T-helper 22 cell (primary cell): Measurements from ENCODE around the gene AKAP13.

Source experiments
- DNase-seq: peaks from one replicate; pipeline ENCODE4 v3.0.0-alpha.2; 2020; ENCODE audit warnings: low read depth

AKAP13 gene

DNA sequence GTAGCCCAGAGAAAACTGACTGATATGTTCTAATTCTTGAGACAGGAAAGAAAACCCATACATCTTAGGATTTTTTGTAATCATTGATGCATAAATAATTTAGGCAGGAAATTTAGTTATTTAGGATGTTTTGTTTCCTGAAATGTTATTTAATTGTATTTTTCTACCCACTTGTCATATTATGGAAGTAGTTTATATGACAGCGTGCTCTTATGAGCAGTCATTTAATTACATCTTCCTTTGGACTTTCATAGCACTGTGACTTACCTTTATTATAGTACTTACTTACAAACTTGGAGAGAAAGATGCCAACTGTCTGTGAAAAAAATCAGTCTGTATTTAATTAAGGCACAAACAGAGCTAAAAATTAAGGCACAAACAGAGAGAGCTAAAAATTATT, 65.0 kb downstream of the AKAP13 start:
- no peak for DNase-seq

DNA sequence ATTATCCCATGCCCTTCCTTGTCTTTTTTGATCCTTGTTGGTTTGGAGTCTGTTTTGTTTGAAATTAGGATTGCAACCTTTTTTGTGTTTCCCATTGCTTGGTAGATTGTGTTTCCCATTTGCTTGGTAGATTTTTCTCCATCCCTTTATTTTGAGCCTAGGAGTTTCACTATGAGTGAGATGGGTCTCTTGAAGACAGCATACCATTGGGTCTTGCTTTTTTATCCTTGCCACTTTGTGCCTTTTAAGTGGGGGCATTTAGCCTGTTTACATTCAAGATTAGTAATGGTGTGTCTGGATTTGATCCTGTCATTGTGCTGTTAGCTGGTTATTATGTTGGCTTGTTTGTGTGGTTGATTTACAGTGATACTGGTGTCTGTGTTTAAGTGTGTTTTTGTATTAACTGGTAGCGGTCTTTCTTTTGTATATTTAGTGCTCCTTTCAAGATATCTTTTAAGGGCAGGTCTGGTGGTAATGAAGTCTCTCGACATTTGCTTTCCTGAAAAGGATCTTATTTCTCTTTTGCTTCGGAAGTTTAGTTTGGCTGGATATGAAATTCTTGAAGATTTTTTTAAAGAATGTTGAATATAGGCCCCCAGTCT, 70.8 kb downstream of the AKAP13 start:
- no peak for DNase-seq

DNA sequence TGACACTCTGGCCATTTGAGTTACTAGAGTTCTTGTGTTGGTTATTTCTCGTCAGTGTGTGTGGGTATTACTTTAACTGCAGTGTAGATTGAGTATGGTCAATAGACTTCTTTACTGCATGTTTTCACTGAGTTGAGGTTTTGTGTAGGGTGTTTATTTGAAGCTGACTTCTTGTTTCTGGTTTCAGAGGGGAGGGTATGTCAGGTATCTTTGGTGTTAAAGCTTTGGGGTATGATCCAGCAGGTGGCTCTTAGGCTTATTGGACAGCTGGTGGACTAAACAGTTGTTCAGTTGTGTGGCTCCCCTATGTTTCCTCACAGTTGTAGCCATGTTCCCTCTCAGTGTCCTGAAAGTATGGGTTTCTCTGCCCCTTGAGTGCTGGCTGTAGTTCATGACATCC, 72.0 kb downstream of the AKAP13 start:
- no peak for DNase-seq

DNA sequence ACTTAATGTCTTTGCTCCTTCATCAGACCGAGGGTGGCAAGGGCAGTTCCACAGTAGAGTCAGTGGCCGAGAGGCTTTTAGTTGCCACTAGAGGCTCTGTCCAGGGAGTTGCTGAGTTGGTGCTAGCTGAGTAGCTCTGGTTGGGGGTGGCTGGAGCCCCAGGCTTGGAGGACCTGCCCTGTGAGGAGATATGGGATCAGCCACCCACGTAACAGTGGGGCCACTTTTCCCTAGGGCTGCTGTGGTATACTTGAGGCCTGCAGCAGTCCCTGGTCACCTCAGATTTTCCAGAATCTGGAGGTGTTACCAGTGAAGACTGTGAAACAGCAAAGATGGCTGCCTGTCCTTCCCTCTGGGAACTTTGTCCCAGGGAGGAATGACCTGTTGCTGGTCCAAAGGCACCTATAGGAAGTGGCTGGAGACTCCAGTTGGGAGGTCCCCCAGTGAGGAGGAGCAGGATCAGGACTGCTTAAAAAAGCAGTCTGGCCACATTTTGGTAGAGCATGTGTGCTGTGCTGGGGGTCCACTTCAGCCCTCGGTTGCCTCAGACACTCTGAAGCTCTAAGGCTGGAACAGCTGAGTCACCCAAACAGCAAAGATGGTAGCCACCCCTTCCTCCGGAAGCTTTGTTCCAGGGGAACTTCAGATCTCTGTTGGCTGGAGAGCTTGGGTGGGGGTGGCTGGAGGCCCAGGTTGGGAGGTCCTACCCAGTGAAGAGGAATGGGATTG, 72.9 kb downstream of the AKAP13 start:
- DNase-seq, result no peak

DNA sequence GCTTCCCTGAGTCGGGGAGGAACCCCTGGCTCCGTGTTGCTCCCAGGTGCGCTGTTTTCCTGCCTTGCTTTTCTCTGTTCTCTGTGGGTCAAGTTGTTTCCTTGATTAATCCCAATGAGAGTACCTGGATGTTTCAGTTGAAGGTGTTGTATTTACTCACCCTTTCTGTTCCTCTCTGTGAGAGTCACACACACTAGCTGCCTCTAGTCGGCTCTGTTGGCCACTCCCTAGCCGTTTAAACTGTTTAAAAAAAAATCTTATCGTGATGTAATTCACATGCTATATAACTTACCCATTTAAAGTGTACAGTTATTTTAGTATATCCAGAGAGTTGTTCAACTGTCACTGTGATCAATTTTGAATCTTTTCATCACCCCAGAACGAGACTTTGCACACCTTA, 74.0 kb downstream of the AKAP13 start:
- no peak for DNase-seq

DNA sequence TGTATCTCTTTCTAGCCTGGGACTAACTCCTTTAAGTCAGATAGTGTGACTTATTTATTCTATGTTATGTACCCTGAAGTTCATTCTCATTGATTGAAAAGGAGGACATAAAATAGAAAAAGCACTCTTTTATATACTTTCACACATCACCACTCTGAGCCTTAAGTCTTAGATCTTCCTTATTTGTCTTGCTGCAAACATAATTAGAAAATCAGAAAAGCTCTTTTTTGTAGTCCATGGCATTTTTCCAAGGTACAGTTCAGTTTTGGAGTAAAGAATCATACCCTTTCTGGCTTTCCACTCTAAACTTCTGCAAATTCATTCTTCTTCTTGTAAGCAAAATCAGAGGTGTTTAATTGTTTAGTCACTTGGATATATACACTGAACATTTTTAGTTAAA, 75.5 kb downstream of the AKAP13 start:
- DNase-seq, result no peak

DNA sequence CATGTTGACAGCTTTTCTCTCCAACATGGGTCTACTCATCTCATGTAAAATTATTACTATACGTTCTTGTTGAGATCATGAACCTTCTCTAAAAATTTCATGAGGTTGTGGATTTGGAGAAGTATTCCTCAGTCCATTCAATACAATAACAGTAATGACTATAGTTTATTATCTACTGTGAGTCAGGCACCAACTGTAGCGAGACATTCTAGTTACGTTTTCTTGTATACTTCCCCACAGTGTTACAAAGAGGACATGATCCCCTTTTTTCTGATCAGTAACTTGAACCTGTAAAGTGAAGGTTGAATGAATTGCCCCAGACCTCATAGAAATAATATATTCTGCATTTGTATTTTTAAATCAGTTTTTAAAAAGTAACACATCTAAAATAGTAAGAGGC, 76.4 kb downstream of the AKAP13 start:
- no peak for DNase-seq

DNA sequence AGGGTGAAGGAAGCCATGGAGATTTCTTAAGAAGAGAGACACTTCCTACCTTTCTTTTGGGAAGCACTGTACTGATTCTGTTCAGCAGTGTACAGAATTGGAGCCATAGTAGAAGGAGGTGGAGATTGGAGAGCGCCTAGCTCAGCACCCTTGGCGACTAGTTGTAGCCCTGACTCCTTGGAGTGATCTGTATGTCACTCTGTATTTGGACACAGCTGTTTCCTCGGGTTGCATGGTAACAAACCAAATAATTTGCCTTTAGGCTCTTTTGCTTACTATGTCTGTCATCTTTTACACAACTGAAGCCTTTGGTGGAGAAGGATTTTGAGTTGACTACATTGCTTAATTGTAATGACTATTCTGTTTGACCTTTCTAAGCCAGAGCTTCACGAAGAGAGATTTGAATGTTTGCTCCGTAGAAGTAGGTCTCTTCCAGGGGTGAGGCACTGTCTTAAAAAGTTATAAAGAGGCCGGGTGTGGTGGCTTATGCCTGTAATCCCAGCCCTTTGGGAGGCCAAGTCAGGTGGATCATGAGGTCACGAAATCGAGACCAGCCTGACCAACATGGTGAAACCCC, 77.1 kb downstream of the AKAP13 start:
- DNase-seq, result no peak

DNA sequence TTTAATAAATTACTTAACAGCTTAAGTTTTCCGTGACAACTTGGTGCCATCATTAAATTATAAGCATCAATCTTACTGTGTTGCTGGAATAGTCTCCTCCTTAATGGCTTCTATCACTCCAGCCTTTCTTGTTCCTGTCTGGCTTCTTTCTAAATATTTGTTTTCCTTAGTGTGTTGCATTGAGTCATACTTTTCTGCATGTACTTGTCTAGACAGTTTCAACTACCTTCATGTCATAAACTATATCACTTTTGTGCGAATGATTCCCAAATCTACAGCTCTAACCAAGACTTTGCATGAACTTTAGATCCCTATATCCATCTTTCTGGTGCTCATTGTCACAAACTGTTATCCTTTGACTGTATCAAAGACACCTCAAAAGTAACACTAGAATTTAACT, 78.4 kb downstream of the AKAP13 start:
- DNase-seq, result no peak

DNA sequence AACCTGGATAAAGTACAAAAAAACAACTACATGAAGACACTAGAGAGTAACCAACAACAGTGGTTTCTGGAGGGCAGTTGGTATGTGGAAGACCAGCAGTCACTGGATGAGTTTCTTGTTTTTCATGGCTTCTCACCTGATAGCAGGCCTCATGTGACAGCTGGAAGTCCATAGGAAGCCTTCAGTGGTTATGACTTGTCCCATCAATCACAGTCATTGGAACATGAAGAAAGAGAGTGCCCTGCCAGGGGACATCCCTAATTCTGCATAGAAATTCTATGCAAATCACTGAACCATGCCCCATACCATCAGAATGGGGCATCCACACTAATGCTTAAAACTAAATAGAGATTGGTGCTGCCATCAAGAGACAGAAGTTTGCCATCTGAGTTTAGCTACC, 81.6 kb downstream of the AKAP13 start:
- DNase-seq, result no peak

DNA sequence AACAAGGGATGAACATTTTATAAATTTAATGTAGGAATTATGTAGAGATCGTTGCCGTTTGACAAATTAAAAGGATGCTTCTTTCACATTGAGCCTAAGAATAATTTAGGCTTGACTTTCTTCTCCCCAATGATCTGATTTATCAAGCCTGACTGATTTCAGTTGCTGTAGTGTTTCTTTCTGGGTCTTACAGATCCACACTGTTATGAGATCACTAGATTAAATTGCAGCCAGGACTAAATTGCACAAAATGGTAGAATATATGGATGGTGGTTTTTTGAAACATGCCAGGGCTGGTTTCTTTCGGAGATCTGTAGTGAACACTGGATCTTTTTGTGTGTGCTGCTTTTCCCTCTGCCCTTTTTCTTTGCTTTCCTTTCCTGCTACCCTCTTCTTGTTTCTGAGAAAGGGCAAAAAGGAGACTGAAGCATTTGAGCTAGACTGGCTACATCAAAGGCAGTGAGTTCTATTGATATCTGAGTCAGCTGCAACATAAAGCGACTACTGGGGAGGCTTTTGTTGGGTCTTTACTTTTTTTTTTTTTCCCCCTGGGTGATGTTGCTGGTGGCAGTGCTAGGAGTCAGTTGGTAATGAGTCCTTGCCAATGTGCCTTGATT, 83.0 kb downstream of the AKAP13 start:
- DNase-seq, result no peak

DNA sequence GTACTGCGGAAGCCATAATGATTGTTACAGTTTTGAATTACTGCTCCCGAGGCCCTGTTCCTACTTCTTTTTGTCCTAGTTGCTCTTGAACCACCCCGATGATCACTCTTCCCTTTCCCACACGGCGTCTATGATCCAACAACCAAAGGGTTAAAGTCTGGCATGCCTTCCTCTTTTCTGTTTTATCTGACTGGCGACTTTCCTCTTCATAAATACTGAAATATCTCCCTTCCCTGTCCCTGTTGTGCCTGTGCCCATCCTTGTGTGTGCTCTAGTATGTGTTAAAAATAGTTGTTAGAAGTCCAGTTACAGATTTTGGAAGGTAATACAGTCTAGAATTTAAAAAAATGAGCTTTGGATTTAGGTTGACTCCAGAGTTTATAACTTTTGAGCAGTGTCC, 83.6 kb downstream of the AKAP13 start:
- DNase-seq, result no peak

DNA sequence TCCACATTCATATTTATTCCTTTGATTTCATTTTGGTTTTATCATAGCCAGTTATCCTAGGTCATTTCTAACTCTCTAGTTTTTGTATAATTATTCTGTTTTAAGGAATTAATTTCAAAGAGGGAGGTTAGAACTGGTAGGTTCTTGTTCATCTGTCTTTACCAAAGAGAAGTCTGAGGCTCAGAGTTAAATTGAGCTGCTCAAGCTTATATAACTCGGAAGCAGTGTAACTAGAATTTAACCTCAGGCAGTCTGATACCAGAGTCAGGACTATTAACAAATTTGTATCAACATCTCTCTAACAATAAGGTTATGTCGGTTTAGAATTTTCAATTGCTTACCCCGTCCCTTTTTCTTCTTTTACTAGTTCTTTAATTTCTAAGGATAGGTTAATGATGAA, 84.1 kb downstream of the AKAP13 start:
- no peak for DNase-seq

DNA sequence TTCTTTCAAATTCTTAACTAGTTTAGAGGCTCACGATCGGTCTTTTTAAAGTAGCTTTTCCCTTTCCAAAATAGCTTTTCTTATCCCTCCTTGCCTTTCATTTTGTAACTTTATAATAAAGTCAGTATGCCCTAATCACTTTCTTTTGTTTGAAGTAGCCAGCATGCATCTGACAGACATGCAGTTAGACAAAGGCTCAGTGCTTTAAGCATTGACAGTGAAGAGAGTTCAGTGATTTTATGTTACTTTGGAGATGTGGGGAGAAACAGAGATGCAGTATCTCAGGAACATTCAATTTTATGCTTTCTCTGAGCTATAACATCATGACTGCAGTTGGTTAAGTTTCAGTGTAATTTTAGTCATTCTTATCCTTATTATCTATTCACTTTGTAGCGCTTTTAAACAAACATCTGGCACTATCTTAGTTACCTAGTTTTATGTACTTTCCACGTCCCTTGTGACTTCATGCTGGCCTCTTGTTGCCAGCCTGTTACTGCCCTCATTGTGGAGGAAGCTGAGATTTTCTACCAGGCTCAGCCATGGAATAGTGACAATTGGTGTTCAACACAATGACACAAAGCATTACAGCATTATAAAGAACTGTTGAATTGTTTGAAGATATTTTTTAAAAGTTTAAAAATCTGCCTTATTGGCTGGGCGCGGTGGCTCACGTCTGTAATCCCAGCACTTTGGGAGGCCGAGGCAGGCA, 90.3 kb downstream of the AKAP13 start:
- no peak for DNase-seq

DNA sequence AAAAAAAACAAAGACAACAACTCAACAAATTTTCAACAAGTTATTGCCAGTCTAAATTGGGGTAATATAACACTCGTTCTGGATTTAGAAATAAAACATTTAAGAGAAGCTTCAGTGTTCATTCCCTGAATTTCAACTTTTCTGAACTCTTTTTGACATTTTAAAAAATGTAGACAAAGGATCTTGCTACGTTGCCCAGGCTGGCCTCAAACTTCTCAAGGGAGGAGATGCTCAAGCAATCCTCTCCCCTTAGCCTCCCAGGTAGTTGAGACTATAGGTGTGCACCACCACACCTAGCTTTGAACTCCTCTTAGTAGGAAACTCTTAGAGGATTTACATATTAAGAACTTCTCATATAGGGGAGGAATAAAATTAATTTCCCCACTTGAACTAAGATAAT, 91.9 kb downstream of the AKAP13 start:
- DNase-seq, result no peak

DNA sequence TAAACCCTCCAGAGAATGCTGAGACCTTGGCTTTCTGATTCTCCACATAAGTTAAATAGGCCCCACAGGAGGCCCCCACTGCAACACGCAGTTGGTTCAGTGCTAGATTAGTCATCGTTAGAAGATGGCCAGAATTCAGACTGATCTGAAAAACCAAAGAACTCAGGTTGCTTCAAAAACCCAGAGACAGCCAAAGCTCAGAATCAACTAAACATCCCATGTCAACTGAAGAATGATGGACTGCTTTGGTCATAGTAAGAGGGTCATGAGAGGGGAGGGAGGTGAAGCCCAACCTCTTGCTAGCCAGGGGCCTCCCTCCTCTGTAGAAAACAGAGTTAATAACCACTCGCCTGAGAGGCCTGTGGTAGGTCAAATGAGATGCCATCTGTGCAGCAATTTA, 93.1 kb downstream of the AKAP13 start:
- DNase-seq, result no peak

DNA sequence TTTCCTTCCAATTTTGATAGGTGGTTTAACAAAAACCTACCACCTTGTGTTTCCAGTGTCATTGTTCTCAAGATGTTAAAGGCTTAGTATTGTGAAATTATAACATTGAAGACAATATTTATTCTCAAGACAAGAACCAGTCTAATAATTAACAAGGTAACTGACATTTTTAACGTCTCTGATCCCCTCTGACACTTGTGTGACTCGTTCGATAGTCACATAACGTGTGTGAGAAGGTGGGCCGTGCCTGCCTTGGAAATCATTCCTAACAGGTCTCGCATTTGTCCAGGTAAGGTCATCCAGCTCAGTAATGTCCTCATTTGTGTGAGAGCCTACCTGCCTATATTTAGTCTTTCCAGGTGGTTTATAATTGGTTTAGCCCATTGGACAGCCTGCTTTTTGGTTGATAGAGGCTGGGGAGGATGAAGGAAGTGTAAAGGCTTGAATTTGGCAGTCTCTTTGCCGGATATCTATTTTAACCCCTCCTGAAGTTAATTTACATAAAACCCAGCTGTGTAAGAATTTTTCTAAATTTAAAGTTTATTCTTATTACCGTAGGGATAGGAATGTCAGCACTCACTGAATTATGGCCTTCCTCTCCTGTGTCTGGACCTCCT, 94.4 kb downstream of the AKAP13 start:
- no peak for DNase-seq

DNA sequence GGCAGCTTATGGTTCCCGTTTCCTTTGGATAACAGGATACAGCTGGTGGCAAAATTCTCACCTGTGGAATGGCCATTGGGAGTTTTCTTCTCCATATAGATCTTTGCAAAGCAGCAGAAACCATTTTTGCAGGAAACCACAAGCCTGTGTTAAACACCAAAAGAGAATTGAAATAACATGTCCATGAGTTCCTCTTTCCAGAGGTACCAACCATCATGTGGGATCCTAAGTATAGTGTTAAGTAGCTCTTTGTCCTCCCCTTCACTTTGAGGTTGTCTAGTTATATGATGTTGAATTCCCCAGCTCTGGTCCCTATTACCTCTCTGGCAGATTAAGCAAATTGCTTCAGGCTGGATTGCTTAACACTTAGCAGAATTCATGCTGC, 94.9 kb downstream of the AKAP13 start:
- DNase-seq, result no peak

DNA sequence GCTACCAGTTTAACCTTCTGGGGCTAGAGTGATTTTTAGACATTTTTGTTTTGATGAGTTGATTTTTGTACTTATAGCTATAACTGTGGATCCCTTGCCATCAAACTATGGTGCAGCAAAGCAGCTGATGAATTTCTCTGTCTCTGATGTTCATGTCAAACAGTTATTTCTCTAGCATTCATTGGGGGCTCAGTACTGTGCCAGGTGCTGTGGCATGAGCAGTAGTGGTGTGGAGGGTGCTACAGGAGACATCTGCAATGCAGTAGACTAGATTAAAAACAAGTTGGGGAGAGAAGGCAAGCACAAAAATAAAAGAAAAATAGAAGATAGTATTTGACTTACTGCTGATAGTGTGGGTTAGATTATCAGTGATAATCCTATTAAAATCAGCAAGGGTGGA, 95.3 kb downstream of the AKAP13 start:
- DNase-seq, result no peak

DNA sequence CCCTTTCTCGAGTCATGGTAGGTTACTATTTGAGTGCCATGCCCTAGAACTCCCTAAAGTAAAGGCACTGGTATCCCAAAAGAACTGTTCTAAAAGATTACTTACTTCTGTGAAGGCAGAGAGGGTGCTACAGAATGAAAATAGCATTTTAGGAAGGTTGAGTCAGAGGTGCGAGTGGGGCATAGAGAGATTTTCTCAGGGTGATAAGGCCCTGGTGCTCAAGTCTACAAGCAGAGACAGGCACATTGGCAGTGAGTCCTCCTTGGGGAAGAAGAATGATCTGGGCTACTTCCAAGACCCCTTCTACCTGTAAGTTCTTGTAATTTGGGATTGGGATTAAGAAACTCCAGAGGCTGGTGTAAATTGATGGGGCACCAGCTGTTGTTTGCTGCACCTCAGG, 96.7 kb downstream of the AKAP13 start:
- DNase-seq, result no peak

DNA sequence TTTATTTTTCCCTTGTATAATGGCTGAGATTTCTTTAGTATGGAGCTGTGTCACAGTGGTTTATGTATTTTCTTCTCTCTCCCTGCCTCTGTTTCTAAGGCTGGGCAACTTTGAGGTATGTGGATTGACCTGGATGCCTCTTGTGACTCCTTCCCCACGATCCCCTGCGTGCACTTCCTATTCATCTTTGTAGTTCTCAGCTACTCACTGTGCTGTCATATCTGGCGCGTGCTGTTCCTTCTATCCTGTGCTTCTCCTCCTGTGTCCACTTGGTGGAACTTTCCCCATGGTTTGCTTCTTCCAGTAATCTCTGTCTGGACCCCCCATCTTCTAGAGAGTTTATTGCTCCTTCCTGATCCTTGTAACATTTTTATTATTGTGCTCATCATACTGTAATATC, 97.3 kb downstream of the AKAP13 start:
- DNase-seq, result no peak

DNA sequence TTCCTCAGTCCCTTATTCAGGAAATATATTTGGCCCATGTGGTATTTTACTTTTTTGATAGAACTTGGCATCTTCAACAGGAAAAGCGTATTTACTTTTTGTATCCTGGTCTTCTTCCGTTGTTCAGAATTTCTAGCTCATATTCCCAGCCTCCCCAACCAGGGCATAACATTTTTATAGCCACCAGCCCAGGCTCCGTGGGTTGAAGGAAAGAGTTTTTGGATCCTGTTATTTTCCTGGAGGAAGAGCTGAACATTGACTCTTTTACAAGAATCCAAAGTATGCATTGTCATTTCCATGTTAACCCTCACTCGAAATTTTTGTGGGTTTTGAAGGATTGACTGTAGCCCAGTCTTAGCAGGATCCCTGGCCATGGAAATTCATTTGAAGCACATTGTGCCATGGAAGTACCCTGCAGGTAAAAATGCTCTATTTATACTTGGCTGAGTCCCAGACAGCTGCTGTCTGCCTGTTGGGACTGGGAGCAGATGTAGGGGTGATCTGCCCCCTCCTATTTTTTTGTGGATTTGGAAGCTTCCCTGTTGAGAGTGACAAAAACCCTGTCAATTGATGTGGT, 98.8 kb downstream of the AKAP13 start:
- no peak for DNase-seq
